HG02642 (cell line): ENCODE results near the gene HNRNPM.
"Not testable (repeated sequence)": the region's sequence is repeated elsewhere in the genome, so short reads cannot be mapped to it uniquely, and the experiment has no call there.

Experiments used
- ATAC-seq: cut with Tn5 transposase; IDR thresholded peaks from one replicate; pipeline ENCODE4 v1.9.1; 2021; ENCODE audit warnings: mild to moderate bottlenecking; ENCODE audit not compliant: unreplicated experiment, poor library complexity

HNRNPM gene

GRCh38 chr19:8425331-8425730, 19.4 kb upstream of the HNRNPM start:
- not testable (repeated sequence) for ATAC-seq

DNA sequence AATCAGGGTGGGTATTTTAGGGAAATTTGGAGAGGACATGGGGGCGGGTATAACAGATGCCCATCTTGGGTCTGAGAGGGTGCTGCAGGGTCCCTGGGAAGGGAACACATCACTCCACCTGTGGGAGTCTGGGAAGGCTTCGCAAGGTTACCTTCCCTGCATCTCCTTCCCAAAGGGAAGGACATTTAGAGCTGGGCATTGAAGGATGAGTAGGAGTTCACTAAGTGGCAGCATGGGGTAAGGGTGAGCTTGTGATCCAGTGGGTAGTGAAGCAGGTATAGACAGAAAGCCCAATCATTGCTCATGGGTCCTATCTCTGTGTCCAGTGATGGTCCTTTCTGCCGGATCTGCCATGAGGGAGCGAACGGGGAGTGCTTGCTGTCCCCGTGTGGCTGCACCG, 18.5 kb upstream of the HNRNPM start:
- no peak for ATAC-seq

DNA sequence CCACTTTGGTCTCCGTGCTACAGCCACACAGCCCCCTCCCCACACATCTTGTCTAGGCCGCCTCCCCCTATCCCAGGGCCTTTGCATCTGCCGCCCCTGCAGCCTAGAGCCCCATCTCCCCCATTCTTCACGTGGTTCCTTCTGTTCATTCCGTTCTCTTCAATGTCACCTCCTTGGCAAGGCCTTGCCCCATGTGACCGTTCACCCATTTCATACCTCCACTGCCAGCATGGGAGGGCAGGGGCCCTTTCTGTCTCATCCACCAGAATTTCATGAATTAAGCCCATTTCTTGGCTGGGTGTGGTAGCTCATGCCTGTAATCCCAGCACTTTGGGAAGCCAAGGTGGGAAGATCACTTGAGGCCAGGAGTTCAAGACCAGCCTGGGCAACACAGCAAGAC, 15.7 kb upstream of the HNRNPM start:
- ATAC-seq, result no peak

- no peak for ATAC-seq
Measured at GRCh38 chr19:8429826-8430225, 14.9 kb upstream of the HNRNPM start.

- no peak for ATAC-seq
Measured at GRCh38 chr19:8430650-8431049, 14.1 kb upstream of the HNRNPM start.

DNA sequence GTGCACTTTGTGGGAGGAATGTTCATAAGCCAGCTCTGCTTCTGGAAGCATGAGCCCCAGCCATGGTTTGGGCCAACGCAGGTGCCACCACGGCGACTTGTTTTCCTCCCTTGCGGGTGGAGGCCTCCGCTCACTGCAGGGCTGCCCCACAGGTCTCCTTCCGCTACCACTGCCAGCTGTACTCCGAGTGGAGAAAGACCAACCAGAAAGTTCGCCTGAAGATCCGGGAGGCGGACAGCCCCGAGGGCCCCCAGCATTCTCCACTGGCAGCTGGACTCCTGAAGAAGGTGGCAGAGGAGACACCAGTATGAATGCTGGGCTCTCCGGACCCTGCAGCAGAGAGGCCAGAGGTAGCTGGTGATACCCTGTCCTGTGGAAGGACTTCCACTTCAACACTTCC, 6.5 kb upstream of the HNRNPM start:
- ATAC-seq, result no peak

DNA sequence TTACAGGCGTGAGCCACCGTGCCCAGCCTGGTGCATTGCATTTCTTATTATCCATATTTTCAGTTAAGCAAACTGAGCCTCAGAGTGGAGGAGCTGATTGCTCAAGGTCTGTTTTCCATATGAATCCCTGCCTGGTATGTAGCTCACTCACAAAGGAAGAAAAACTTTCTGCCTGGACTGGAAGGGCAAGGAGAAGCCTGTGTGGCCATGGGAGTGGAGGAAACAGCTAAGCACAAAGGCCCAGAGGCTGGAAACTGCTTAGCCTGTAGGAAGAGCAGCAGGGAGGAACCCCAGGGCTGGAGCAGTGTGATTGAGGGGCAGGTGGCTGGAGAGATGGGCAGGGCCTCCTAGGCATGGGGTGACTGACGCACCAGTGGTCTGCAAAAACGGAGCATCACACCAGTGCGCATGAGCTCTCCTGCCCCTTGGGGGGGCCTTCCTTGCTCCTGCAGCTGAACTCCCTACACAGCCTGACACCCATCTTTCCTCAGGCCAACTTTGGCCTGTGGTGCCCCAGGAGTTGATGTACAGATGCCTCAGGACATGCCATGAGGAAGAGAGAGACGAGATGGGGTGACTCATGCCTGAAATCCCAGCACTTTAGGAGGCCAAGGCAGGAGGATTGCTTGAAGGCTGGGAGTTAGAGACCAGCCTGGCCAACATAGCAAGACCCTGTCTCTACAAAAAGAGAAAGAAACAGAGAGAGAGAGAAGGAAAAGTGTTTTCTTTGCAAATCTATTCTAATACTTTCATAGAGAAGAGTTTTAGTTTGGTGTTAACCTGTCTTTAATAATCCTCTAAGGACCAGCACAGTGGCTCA, 2.8 kb upstream of the HNRNPM start:
- ATAC-seq, result no peak

DNA sequence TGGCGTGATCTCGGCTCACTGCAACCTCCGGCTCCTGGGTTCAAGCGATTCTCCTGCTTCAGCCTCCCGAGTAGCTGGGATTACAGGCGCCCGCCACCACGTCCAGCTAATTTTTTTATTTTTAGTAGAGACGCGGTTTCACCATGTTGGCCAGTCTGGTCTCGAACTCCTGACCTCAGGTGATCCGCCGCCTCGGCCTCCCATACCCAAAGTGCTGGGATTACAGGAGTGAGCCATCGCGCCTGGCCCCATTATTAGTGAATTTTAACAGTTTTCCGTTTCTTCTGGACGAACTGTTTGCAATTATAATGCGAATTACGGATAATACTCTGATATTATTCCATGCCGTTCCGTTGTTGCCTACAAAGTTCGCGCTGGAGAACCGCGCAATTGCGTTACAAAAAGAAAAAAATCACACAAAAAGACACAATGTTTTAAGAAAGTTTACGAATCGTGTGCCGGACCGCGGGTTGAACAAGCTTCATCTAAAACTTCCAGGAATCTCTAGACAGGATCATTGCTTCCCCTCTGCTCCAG, 567 bp upstream of the HNRNPM start:
- ATAC-seq, result not testable (repeated sequence)

- peak; percentile 36 for ATAC-seq
Measured at GRCh38 chr19:8445488-8446001, 770 bp downstream of the HNRNPM start.

DNA sequence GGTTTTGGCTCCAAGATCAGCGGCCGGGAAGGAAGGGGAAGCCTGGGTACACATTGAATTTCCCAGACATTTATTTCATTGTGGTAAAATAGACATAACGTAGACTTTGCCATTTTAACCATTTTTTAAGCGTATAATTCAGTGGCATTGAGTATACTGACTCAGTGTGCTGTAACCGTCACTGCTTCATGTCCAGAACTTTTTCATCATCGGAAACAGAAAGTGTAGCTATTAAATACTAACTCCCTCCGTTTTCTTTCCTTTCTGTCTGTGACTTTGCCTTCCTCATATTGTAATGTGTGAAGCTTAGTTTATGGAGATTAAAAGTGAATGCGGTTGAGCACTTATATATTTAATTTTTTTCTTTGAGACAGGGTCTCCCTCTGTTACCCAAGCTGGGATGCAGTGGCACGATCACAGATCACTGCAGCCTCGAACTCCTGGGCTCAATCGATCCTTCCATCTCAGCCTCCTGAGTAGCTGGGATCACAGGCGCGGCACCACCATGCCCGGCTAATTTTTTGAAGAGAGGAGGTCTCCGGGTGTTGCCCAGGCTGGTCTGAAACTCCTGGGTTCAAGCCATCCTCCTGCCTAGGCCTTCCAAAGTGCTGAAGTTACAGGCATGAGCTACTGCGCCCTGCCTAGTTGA, 1.4 kb downstream of the HNRNPM start:
- ATAC-seq, result no peak

DNA sequence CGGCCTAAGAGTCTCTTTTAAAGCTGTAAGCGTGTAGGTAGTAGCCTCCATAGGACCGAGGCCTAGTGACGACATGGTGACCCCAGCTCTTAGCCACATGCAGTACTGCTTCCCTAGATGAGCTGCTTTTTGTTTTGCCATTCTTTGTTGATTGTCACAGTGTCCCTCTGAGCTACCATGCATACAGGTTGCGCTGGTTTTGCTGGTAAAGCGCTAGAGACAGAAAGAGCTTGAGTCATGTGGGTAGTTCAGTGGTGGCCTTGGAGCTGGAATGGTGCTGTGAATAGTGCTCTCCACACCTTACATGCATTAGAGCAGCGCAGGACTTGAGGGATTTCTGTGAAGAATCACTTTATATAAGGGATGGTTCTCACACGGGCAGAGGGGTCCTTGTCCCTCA, 5.1 kb downstream of the HNRNPM start:
- ATAC-seq, result no peak

DNA sequence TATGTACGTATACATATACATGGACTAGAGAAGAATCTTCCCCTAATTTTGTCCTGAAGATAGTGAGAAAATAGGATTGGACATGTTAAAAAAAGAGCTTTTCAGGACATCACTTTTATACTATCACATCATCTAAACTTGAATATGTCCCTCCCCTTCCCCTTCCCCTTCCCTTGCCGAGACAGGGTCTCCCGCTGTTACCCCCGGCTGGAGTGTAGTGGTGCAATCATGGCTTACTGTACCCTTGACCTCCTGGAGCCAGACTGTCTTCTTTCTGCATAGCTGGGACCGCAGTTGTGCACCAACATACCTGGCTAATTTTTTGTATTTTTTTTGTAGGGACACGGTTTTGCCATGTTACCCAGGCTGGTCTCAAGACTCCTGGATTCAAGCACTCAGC, 6.6 kb downstream of the HNRNPM start:
- ATAC-seq, result no peak

- no peak for ATAC-seq
Measured at GRCh38 chr19:8451885-8452284, 7.1 kb downstream of the HNRNPM start.

- ATAC-seq, result no peak
Measured at GRCh38 chr19:8452446-8453123, 7.8 kb downstream of the HNRNPM start.

DNA sequence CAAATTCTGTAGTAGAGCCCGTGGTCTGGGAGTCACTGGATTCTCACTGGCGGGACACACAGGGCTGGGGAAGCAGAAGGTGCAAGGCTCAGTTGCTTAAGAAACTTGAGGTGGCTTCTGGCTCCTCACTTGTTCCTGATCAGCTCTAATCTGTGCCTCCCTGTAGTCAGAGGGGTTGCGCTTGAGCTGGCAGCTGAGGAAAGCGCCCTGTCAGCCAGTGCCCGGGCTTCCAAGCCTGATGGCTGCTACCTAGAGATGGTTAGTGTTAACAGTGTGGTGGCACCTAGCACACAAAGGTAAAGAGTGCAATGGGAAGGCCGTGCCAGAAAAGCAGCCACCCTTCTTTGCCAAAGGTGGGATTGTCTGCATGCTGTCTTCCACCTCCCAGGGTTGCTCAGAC, 8.8 kb downstream of the HNRNPM start:
- no peak for ATAC-seq

DNA sequence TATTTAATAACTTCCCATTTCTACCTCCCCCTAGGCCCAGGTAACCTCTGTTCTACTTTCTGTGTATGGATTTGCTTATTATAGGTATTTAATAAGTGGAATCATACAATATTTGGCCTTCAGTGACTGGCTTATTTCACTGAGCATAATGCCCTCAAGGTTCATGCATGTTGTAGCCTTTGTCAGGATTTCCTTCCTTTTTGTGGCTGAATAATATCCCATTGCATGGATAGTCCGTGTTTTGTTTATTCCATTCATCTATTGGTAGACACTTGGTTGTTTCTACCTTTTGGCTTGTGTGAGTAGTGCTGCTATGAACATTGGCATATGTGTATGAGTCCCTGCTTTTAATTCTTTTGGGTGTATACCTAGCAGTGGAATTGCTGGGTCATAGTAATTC, 9.4 kb downstream of the HNRNPM start:
- no peak for ATAC-seq

GRCh38 chr19:8455018-8455417, 10.2 kb downstream of the HNRNPM start:
- no peak for ATAC-seq

GRCh38 chr19:8456064-8456463, 11.3 kb downstream of the HNRNPM start:
- ATAC-seq, result no peak

DNA sequence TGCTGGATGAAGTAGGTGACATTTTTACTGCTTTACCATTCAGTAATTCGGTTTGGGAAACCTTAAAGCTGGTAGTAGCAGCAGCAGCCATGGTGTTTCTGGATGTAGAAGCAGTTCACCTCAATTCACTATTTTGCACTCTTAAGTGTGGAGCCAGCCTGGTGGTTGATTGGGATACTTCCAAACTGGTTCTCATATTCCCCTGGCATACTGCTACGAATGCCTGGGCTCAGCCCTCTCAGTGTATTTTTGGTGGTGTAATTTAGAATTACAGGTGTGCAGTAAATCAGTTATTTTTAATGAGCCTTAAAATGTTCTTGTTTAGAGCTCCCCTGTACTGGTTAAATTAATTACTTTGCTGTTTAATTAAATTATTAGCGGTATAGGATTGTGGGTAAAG, 12.4 kb downstream of the HNRNPM start:
- ATAC-seq, result no peak

DNA sequence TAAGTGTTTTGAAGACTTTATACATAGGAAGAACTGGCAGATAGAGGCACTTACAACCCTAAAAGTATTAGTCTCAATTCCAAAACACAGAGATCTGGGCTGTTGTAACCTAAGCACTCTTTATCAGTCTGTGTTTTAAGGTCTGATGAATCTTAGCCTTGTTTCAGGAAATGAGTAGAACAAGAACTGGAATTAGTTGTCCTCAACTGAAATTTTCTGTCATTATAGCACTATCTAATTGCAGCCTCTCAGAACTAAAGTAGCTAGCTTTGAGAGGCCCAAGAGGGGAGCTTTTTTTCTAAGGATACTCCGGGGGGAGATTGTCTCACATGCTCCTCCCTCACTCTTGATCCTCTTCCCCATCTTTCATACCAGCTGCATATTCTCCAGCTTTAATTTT, 13.1 kb downstream of the HNRNPM start:
- ATAC-seq, result no peak

- no peak for ATAC-seq
Measured at GRCh38 chr19:8458380-8458779, 13.6 kb downstream of the HNRNPM start.
